Trophoblast cell (in vitro differentiated cells and primary cell): Measurements from ENCODE around the gene ERBB4.

Source experiments
- DNase-seq, 2 donors: peaks; one replicate each; pipeline ENCODE4 v3.0.0-alpha.2; 2016
- H2AFZ ChIP-seq: 2 replicates; pipeline ENCODE4 v1.6.1; 2013; ENCODE audit warnings: low read length, moderate library complexity, mild to moderate bottlenecking; ENCODE audit not compliant: insufficient read depth, poor library complexity
- H2AK5ac ChIP-seq: 2 replicates; pipeline ENCODE4 v1.6.1; 2013; ENCODE audit warnings: mild to moderate bottlenecking, low read length
- H2BK120ac ChIP-seq: 2 replicates; pipeline ENCODE4 v1.6.1; 2013; ENCODE audit warnings: low read length, mild to moderate bottlenecking, moderate library complexity; ENCODE audit not compliant: insufficient read depth, poor library complexity
- H2BK12ac ChIP-seq: 2 replicates; pipeline ENCODE4 v1.6.1; 2013; ENCODE audit warnings: mild to moderate bottlenecking, low read length, moderate library complexity
- H2BK5ac ChIP-seq: 2 replicates; pipeline ENCODE4 v1.6.1; 2013; ENCODE audit warnings: low read length, low read depth, moderate library complexity, mild to moderate bottlenecking; ENCODE audit not compliant: poor library complexity
- H3K14ac ChIP-seq: 2 replicates; pipeline ENCODE4 v1.6.1; 2013; ENCODE audit warnings: mild to moderate bottlenecking, low read length
- H3K18ac ChIP-seq: 2 replicates; pipeline ENCODE4 v1.6.1; 2013; ENCODE audit warnings: mild to moderate bottlenecking, low read length
- H3K23ac ChIP-seq: 2 replicates; pipeline ENCODE4 v1.6.1; 2013; ENCODE audit warnings: low read length
- H3K27ac ChIP-seq: 2 replicates; pipeline ENCODE4 v1.5.1; 2013; ENCODE audit warnings: low read depth, mild to moderate bottlenecking, inconsistent platforms, low read length, moderate library complexity
- H3K27me3 ChIP-seq: 2 replicates; pipeline ENCODE4 v1.6.1; 2013; ENCODE audit warnings: inconsistent platforms, mild to moderate bottlenecking, low read length, moderate library complexity; ENCODE audit not compliant: insufficient read depth
- H3K36me3 ChIP-seq, 2 experiments: 1 replicate in 1 of 2; 2 replicates in 1 of 2; pipeline ENCODE4 v1.6.1; 2013; ENCODE audit warnings: low read length in 2 of 2, mild to moderate bottlenecking in 2 of 2, moderate library complexity in 1 of 2; ENCODE audit not compliant: insufficient read depth in 2 of 2, control insufficient read depth in 1 of 2
- H3K4ac ChIP-seq: 2 replicates; pipeline ENCODE4 v1.6.1; 2013; ENCODE audit warnings: low read depth, mild to moderate bottlenecking, low read length, moderate library complexity
- H3K4me1 ChIP-seq, 2 experiments: 1 replicate in 1 of 2; 2 replicates in 1 of 2; pipeline ENCODE4 v1.6.1; 2013; ENCODE audit warnings: low read length in 2 of 2, mild to moderate bottlenecking in 2 of 2, moderate library complexity in 1 of 2; ENCODE audit not compliant: insufficient read depth in 2 of 2, control insufficient read depth in 1 of 2
- H3K4me2 ChIP-seq: 2 replicates; pipeline ENCODE4 v1.6.1; 2013; ENCODE audit warnings: inconsistent platforms, mild to moderate bottlenecking, low read length, moderate library complexity
- H3K4me3 ChIP-seq: 2 replicates; pipeline ENCODE4 v1.5.1; 2013; ENCODE audit warnings: mild to moderate bottlenecking, low read depth, low read length, inconsistent platforms
- H3K79me1 ChIP-seq: one replicate; pipeline ENCODE4 v1.6.1; 2013; ENCODE audit warnings: low read length
- H3K79me2 ChIP-seq: 2 replicates; pipeline ENCODE4 v1.6.1; 2013; ENCODE audit warnings: low read length, mild to moderate bottlenecking; ENCODE audit not compliant: control insufficient read depth, insufficient read depth, poor library complexity
- H3K9ac ChIP-seq: 2 replicates; pipeline ENCODE4 v1.6.1; 2013; ENCODE audit warnings: mild to moderate bottlenecking, low read length
- H3K9me3 ChIP-seq: 2 replicates; pipeline ENCODE4 v1.6.1; 2013; ENCODE audit warnings: low read depth, mild to moderate bottlenecking, control low read depth, inconsistent platforms, low read length; ENCODE audit not compliant: insufficient read depth
- H4K12ac ChIP-seq: 2 replicates; pipeline ENCODE4 v1.6.1; 2013; ENCODE audit warnings: low read depth, mild to moderate bottlenecking, low read length, moderate library complexity
- H4K8ac ChIP-seq: 2 replicates; pipeline ENCODE4 v1.6.1; 2013; ENCODE audit warnings: low read depth, mild to moderate bottlenecking, low read length, moderate library complexity
- H4K91ac ChIP-seq: one replicate; pipeline ENCODE4 v1.6.1; 2013; ENCODE audit warnings: low read depth, mild to moderate bottlenecking, low read length, moderate library complexity
- WGBS: extraction: QIAGEN DNeasy Blood & Tissue Kit; methylation state at CpG from one replicate; pipeline ENCODE4 v1.1.7; 2013; ENCODE audit warnings: missing lambda C conversion rate; ENCODE audit not compliant: insufficient read length, insufficient coverage; ENCODE audit errors: extremely low coverage; 5-methylcytosine and 5-hydroxymethylcytosine counted together

The ERBB4 gene

DNA sequence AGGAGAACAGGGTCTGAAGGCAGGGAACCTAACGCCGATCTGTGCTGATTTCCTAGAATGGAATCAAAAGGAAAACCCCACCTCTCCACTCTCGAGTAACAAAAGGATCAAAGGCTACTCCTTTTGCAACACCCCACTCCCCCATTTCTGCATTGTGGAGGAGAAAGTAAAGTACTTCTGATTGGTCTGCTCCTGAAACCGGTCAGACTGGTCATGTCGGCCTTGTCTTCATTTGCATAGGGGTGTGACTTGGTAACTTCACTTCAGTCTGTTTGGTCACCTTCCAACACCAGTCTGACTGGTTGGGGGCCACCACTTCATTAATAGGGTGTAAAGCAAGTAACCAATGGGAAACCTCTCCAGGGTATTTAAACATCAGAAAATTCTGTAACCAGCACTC lies 771.9 kb downstream of the ERBB4 start:
- H2BK120ac ChIP-seq = no peak overlapping the region
- no peak overlapping the region for H3K9ac ChIP-seq
- H4K12ac ChIP-seq = no peak overlapping the region
- H3K79me2 ChIP-seq = no peaks in the 10 kb centered on the region
- no peak overlapping the region for H3K27ac ChIP-seq
- H3K18ac ChIP-seq = no peak overlapping the region
- no peak for DNase-seq
- H3K4me3 ChIP-seq = no peak overlapping the region
- H3K9me3 ChIP-seq = peaks cover 3% of the 10 kb centered on the region
- no peak overlapping the region for H2AK5ac ChIP-seq
- H4K91ac ChIP-seq = no peak overlapping the region
- no peak overlapping the region for H3K4me2 ChIP-seq
- H2BK12ac ChIP-seq = no peak overlapping the region
- H3K79me1 ChIP-seq = no peaks in the 10 kb centered on the region
- H3K23ac ChIP-seq = no peak overlapping the region
- H3K27me3 ChIP-seq = no peaks in the 10 kb centered on the region
- peaks cover 0 to 2% of the 10 kb centered on the region in 2 experiments for H3K4me1 ChIP-seq
- H2AFZ ChIP-seq = no peak overlapping the region
- no CpG with 5 or more reads among the region's 5 CpGs for WGBS
- no peak overlapping the region for H3K4ac ChIP-seq
- no peak overlapping the region for H2BK5ac ChIP-seq
- H4K8ac ChIP-seq = no peak overlapping the region
- no peaks in the 10 kb centered on the region for H3K36me3 ChIP-seq
- no peak overlapping the region for H3K14ac ChIP-seq

DNA sequence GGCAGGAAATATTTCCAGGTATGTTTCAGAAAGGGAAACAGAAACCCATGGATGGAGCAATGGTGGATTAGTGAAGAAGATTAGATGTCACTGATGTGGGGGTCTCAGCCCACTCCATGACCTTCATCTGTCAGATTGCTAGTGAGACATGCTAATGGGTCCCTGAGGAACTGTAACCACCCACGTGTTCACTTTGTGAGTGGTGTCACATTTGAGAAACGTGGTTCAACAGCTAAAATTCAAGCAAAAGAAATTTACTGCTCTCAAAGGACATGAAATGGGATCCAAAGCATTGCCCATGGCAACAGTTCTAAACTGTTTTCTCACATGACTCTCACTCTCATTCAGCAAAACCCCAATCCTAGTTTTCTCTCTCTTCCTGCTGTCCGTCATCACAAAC lies 776.1 kb downstream of the ERBB4 start:
- H3K79me2 ChIP-seq = no peaks in the 10 kb centered on the region
- no peak overlapping the region for H3K4ac ChIP-seq
- H3K4me1 ChIP-seq = peaks cover 0 to 2% of the 10 kb centered on the region in 2 experiments
- no peaks in the 10 kb centered on the region for H3K9me3 ChIP-seq
- WGBS = no CpG with 5 or more reads among the region's 3 CpGs
- no peak overlapping the region for H3K27ac ChIP-seq
- no peak overlapping the region for H3K23ac ChIP-seq
- no peak overlapping the region for H2AK5ac ChIP-seq
- H4K8ac ChIP-seq = no peak overlapping the region
- no peaks in the 10 kb centered on the region for H3K36me3 ChIP-seq
- no peak overlapping the region for H4K12ac ChIP-seq
- H2BK12ac ChIP-seq = no peak overlapping the region
- no peaks in the 10 kb centered on the region for H3K79me1 ChIP-seq
- H3K27me3 ChIP-seq = no peaks in the 10 kb centered on the region
- H3K14ac ChIP-seq = no peak overlapping the region
- H2BK120ac ChIP-seq = no peak overlapping the region
- H3K4me2 ChIP-seq = no peak overlapping the region
- H2BK5ac ChIP-seq = no peak overlapping the region
- H2AFZ ChIP-seq = no peak overlapping the region
- no peak for DNase-seq
- H3K4me3 ChIP-seq = no peak overlapping the region
- H3K18ac ChIP-seq = no peak overlapping the region
- H3K9ac ChIP-seq = no peak overlapping the region
- no peak overlapping the region for H4K91ac ChIP-seq

DNA sequence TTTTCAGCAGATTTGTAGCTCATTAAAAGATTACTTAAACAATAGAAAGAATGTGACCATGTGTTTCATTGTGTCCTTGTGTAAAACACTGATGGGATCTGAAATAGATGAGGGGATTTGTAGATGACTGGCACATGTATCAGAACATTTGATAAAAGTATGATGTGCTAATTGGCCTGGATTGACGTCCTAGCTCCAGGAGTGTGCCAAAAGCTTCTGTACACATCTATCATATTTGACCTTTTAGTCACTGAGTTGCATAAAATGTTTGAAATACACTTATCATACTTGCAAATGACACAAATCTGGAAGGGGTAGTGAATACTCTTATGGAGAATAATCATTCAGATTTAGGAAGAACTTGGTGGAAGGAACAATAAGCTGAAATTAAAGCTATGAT lies 778.5 kb downstream of the ERBB4 start:
- DNase-seq = peak; percentile 0 to 11
- Histone ChIP-seq H2BK120ac (no peak overlapping the region), H3K79me1 (no peaks in the 10 kb centered on the region), H3K9me3 (no peaks in the 10 kb centered on the region), H2AFZ (no peak overlapping the region), H3K4me1 (no peaks in the 10 kb centered on the region), H3K18ac (no peak overlapping the region), H3K36me3 (no peaks in the 10 kb centered on the region), H3K9ac (no peak overlapping the region), H3K4me3 (no peak overlapping the region), H2BK12ac (no peak overlapping the region), H3K27me3 (no peaks in the 10 kb centered on the region), H4K8ac (no peak overlapping the region), H3K27ac (no peak overlapping the region), H2BK5ac (no peak overlapping the region), H2AK5ac (no peak overlapping the region), H3K23ac (no peak overlapping the region), H4K91ac (no peak overlapping the region), H3K4ac (no peak overlapping the region), H4K12ac (no peak overlapping the region), H3K4me2 (no peak overlapping the region), H3K14ac (no peak overlapping the region), H3K79me2 (no peaks in the 10 kb centered on the region)
- WGBS = no CpG with 5 or more reads among the region's 1 CpG

DNA sequence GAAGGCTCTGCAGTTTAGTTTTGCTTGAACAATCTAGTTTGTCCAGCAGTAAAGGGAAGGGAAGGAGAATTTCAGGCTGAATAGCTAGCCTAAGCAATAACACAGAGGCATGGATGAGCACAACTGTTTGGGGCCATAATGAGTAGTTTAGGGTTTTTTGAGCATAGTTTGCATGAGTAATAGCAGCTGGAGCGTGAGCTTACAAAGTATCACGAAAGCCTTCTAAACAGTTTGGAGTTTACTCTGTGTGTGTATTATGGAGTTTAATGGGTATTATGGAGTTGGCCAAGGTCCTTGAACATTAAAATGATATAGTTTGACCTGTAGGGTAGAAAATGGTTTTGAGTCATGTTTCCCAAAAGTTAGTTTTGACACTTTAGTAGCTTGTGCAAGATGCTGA lies 782.3 kb downstream of the ERBB4 start:
- H3K36me3 ChIP-seq = no peaks in the 10 kb centered on the region

More for the DNA sequence above, 782.3 kb downstream of the ERBB4 start:
- Histone ChIP-seq H2AK5ac (no peak overlapping the region), H3K14ac (no peak overlapping the region), H3K23ac (peak overlapping the region; percentile 53), H3K9me3 (no peaks in the 10 kb centered on the region), H3K79me2 (no peaks in the 10 kb centered on the region), H3K79me1 (no peaks in the 10 kb centered on the region), H3K18ac (no peak overlapping the region), H3K27ac (no peak overlapping the region), H4K91ac (no peak overlapping the region), H3K4ac (no peak overlapping the region), H2AFZ (no peak overlapping the region), H4K8ac (no peak overlapping the region), H3K9ac (no peak overlapping the region), H4K12ac (no peak overlapping the region), H2BK5ac (no peak overlapping the region), H3K4me3 (no peak overlapping the region), H3K4me1 (no peaks in the 10 kb centered on the region), H3K27me3 (no peaks in the 10 kb centered on the region), H2BK120ac (no peak overlapping the region), H2BK12ac (no peak overlapping the region), H3K4me2 (no peak overlapping the region)
- WGBS = no CpG with 5 or more reads among the region's 2 CpGs
- DNase-seq = no peak
